Testis (tissue), 2 donors: ENCODE data around the gene SETX.

Source experiments
- POLR2A ChIP-seq: fragments of 450-650 bp; IDR thresholded peaks from one replicate; pipeline ENCODE4 v1.6.1; 2017; ENCODE audit warnings: antibody characterized with exemption, mild to moderate bottlenecking, moderate library complexity
- TF ChIP-seq, protein P1 (sequence below), 3 experiments: fragments of 450-650 bp in 2 of 3; fragments of 200-600 bp in 1 of 3; sonication (generic) in 1 of 3; IDR thresholded peaks; one replicate each; pipeline ENCODE4 v1.5.1; 2016 to 2019; ENCODE audit warnings: antibody characterized with exemption in 3 of 3, mild to moderate bottlenecking in 2 of 3, moderate library complexity in 1 of 3

DNA sequence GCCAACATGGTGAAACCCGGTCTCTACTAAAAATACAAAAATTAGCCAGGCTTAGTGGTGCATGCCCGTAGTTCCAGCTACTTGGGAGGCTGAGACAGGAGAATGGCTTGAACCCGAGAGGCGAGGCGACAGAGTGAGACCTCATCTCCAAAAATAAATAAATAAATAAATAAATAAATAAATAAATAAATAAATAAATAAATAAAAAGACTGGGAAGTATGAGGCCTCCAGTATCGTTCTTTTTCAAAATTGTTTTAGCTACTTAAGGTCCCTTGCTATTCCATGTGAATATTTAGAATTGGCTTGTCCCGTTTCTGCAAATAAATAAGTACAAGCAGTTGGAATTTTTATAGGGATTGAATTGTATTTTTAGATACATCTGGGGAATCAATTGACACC is 3.0 kb upstream of the SETX start:
- TF ChIP-seq POLR2A: no peak
- TF ChIP-seq, protein P1, sequence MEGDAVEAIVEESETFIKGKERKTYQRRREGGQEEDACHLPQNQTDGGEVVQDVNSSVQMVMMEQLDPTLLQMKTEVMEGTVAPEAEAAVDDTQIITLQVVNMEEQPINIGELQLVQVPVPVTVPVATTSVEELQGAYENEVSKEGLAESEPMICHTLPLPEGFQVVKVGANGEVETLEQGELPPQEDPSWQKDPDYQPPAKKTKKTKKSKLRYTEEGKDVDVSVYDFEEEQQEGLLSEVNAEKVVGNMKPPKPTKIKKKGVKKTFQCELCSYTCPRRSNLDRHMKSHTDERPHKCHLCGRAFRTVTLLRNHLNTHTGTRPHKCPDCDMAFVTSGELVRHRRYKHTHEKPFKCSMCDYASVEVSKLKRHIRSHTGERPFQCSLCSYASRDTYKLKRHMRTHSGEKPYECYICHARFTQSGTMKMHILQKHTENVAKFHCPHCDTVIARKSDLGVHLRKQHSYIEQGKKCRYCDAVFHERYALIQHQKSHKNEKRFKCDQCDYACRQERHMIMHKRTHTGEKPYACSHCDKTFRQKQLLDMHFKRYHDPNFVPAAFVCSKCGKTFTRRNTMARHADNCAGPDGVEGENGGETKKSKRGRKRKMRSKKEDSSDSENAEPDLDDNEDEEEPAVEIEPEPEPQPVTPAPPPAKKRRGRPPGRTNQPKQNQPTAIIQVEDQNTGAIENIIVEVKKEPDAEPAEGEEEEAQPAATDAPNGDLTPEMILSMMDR (IDR thresholded peaks at IDR 0.05): no peak
